HUES64 (cell line): ENCODE data around the gene IFI6.
"Not testable (repeated sequence)": the region's sequence is repeated elsewhere in the genome, so short reads cannot be mapped to it uniquely, and the experiment has no call there.

Experiments used
- H3K27ac ChIP-seq: 2 replicates; pipeline ENCODE4 v1.7.0; 2013; ENCODE audit warnings: low read depth, low read length, inconsistent platforms
- H3K27me3 ChIP-seq: 2 replicates; pipeline ENCODE4 v1.6.1; 2013; ENCODE audit warnings: mild to moderate bottlenecking, low read length; ENCODE audit not compliant: insufficient read depth
- H3K36me3 ChIP-seq: 2 replicates; pipeline ENCODE4 v1.6.1; 2013; ENCODE audit warnings: mild to moderate bottlenecking, low read length; ENCODE audit not compliant: insufficient read depth
- H3K4me1 ChIP-seq: 2 replicates; pipeline ENCODE4 v1.6.1; 2013; ENCODE audit warnings: mild to moderate bottlenecking, low read length, moderate library complexity; ENCODE audit not compliant: insufficient read depth
- H3K4me3 ChIP-seq: 2 replicates; pipeline ENCODE4 v1.5.1; 2013; ENCODE audit warnings: mild to moderate bottlenecking, low read length, moderate library complexity
- H3K9ac ChIP-seq: 2 replicates; pipeline ENCODE4 v1.6.1; 2013; ENCODE audit warnings: mild to moderate bottlenecking, low read depth, low read length
- H3K9me3 ChIP-seq: 2 replicates; pipeline ENCODE4 v1.6.1; 2013; ENCODE audit warnings: low read depth, low read length; ENCODE audit not compliant: insufficient read depth
- WGBS: fragments of 150-250, 120-280 bp; methylation state at CpG from one replicate; pipeline ENCODE4 v1.1.7; 2013; ENCODE audit warnings: missing lambda C conversion rate; 5-methylcytosine and 5-hydroxymethylcytosine counted together

IFI6 gene

DNA sequence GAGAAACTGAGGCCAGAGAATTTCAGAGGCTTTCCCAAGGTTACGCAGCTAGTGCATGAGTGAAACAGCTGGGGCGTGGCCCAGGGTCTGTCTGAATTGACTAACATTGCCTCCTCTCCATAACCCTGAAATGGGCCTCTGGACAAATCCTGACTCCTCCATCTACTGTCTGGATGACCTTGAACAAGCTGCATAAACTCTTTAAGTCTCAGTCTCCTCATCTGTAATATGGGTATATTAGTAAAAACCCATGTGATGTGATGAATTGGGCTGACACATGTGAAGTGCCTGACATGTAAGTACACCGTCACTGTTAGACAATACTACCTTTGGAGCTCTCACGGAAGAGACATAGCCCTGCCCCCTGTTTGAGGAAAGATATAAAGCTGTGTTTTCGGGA lies 24.7 kb downstream of the IFI6 start:
- 96% methylated on average over 5 of the region's 5 CpGs for WGBS
- Histone ChIP-seq H3K27me3 (no peaks in the 10 kb centered on the region), H3K36me3 (no peaks in the 10 kb centered on the region), H3K9me3 (no peaks in the 10 kb centered on the region), H3K9ac (no peak overlapping the region), H3K27ac (no peak overlapping the region), H3K4me1 (peaks cover 14% of the 10 kb centered on the region), H3K4me3 (no peak overlapping the region)

DNA sequence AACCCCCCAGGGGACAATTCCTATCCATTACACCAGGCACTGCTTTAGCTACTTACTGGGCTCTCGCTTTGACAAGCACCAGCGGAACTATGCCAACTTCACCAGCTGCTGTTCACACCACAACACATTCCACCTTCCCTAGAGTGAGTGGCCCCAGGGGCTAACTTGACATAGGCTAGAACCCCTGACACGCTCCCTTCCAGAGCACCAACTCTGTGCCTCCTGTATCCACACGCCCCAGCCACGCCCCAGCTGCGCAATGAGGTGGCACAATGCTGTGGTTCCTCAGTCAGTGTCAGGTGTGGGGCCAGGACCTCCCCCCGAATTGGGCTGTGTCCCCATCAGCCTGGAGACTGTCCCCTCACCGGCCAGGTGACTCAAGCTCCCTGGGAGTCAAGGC lies 25.3 kb downstream of the IFI6 start:
- Histone ChIP-seq H3K27me3 (no peaks in the 10 kb centered on the region), H3K27ac (no peak overlapping the region), H3K4me3 (no peak overlapping the region), H3K9me3 (no peaks in the 10 kb centered on the region), H3K36me3 (no peaks in the 10 kb centered on the region), H3K4me1 (peaks cover 14% of the 10 kb centered on the region), H3K9ac (no peak overlapping the region)
- WGBS, result 94% methylated on average over 8 of the region's 8 CpGs

DNA sequence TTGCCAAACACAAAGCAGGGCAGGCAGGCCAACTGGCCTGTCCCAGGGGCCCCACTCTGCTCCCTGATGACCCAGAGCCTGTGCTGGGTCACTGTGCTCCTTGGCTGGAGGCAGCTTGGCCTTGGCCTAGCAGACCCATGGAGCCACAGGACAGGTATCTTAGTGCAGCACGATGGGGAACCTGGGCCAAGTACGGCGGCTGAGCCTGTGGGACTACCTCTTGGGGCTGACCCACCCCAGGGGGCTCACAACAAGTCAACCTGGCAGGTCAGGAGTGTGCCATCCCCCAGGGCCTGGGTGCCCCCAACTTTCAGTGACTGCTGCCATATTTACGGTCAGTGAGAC lies 26.9 kb downstream of the IFI6 start:
- H3K27me3 ChIP-seq, result no peaks in the 10 kb centered on the region
- H3K4me1 ChIP-seq, result peaks cover under 1% of the 10 kb centered on the region; the same call in 1 of the 2 replicates
- WGBS, result 90% methylated on average over 4 of the region's 4 CpGs
- H3K36me3 ChIP-seq, result no peaks in the 10 kb centered on the region
- no peak overlapping the region for H3K27ac ChIP-seq
- H3K9ac ChIP-seq, result no peak overlapping the region
- H3K4me3 ChIP-seq, result no peak overlapping the region
- no peaks in the 10 kb centered on the region for H3K9me3 ChIP-seq

DNA sequence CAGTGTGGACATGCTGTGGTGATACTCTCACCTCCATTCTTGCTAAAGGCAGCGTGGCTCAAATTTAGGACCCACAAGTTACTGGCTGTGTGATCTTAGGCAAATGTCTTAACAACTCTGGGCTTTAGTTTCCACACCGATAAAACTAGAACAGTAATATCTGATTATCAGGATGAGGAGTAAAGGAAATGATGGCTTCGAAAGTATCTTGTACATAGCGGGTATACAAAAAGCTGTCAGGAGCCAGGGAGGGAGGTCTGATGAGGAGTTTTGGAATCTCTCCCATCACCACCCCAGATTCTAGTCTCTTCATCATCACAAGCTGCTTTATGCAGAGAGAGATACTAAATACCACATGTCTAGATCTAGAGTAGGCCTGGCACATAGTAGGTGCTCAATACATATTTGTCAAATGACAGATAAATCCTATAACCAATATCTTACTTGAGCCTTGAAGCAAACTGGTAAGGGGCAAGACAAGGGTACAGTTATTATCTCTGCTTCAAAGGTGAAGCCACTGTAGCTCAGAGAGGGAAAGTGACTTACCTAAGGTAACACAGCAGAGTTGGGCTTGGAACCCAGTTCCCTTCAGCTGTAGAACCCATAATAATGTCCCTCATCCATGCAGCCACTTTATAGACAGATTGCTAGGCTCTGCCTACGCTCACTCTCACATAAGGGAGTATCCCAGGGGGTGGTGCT lies 27.5 kb downstream of the IFI6 start:
- H3K36me3 ChIP-seq, result no peaks in the 10 kb centered on the region
- 89% methylated on average over 5 of the region's 5 CpGs for WGBS
- no peaks in the 10 kb centered on the region for H3K4me1 ChIP-seq
- no peaks in the 10 kb centered on the region for H3K27me3 ChIP-seq
- no peak overlapping the region for H3K27ac ChIP-seq
- H3K4me3 ChIP-seq, result no peak overlapping the region
- no peak overlapping the region for H3K9ac ChIP-seq
- no peaks in the 10 kb centered on the region for H3K9me3 ChIP-seq

DNA sequence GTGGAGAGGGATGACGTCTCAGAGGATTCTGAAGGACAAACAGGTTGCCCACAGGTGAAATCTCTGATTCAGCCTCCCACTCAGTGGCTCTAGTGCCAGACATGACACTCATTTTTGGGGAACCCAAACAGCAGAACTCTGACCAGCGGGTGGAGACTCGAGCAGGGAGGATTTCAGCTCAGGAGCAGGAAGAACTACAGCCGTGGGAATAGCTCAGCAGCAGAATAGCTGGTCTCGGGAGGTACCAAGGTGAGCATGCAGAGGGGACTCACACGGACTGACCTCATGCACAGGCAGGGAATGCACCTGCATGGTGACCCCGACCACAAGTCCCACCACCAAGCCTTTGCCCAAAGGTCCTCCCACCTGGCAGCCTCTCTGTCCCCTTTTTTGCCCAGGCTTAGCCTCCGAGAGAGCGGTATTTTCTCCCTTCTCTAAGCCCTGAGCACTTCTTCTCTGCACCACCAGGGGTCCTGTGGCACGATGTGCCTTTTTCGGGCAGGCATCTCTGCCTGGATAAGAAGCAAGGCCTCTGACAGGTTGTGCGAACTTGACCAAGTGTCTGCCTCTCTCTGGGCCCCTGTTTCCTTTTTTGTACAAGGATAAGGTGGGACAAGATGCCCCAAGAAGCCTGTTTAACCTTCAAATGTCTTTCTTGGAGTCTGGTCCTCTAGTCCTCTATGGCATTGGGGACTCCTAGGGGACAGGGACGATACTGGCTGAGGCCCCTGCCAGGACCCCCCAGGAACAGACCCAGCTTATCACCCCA lies 28.2 kb downstream of the IFI6 start:
- Histone ChIP-seq H3K9ac (no peak overlapping the region), H3K4me3 (no peak overlapping the region), H3K27me3 (no peaks in the 10 kb centered on the region), H3K9me3 (no peaks in the 10 kb centered on the region), H3K36me3 (no peaks in the 10 kb centered on the region), H3K27ac (no peak overlapping the region), H3K4me1 (no peaks in the 10 kb centered on the region)
- WGBS, result 38% methylated on average over 13 of the region's 13 CpGs

DNA sequence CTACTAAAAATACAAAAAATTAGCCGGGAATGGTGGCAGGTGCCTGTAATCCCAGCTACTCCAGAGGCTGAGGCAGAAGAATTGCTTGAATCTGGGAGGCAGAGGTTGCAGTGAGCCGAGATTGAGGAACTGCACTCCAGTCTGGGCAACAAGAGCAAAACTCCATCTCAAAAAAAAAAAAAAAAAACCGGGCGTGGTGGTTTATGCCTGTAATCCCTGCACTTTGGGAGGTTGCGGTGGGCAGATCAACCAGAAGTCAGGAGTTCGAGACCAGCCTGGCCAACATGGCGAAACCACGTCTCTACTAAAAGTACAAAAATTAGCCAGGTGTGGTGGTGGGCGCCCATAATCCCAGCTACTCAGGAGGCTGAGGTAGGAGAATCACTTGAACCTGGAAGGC lies 31.5 kb downstream of the IFI6 start:
- not testable (repeated sequence) for H3K27me3 ChIP-seq, H3K27ac ChIP-seq, H3K4me3 ChIP-seq, H3K9me3 ChIP-seq, H3K9ac ChIP-seq, H3K4me1 ChIP-seq, H3K36me3 ChIP-seq
- 92% methylated on average over 9 of the region's 9 CpGs for WGBS

DNA sequence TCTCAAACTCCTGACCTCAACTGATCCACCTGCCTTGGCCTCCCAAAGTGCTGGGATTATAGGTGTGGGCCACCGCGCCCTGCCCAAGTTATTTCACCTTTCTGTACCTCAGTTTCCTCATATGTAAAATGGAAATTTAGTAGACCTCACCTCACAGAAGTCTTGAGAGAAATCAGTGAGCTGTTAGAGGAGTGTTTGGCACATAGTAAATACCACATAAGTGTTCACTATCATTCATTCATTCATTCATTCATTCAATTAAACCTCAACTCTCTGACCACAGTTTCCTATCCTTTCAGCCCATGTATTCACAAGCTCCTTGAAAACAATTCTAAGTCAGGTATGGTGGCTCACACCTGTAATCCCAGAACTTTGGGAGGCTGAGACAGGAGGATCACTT lies 33.2 kb downstream of the IFI6 start:
- Histone ChIP-seq H3K9ac (no peak overlapping the region), H3K27me3 (peaks cover 21% of the 10 kb centered on the region), H3K4me3 (no peak overlapping the region), H3K9me3 (no peaks in the 10 kb centered on the region), H3K4me1 (peaks cover 5% of the 10 kb centered on the region; the same call in 1 of the 2 replicates), H3K27ac (no peak overlapping the region), H3K36me3 (no peaks in the 10 kb centered on the region)
- WGBS, result no CpG with 5 or more reads among the region's 2 CpGs

DNA sequence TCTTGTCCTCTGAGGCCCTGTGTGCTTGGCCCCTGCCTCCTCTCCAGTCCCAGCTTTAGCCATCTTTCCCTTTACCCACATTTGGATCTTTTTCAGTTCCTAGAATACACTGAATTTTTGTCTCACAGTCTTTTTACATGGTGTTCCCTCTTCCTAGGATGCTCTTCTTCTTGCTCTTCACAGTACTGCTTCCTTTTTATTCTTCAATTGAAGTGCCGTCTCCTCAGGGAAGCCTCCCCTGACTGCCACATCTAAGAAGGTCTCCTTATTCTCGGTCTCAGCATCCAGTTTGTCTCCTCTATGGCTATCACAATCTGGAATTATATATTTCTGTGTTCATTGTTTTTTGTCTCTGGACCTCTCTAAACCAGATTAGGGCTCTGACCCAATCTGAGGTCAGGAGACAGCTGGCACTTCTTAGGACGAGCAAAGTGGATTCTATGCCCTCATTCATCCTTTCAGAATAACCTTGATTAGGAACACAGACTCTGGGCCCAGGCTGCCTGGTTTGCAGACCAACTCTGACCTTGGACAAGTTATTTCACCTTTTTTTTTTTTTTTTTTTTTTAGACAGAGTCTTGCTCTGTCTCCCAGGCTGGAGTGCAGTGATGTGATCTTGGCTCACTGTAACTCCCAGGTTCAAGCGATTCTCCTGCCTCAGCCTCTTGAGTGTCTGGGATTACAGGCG lies 33.8 kb downstream of the IFI6 start:
- no peaks in the 10 kb centered on the region for H3K9me3 ChIP-seq
- H3K27me3 ChIP-seq, result peaks cover 27% of the 10 kb centered on the region
- peaks cover 5% of the 10 kb centered on the region; the same call in 1 of the 2 replicates for H3K4me1 ChIP-seq
- H3K9ac ChIP-seq, result no peak overlapping the region
- H3K27ac ChIP-seq, result no peak overlapping the region
- no peaks in the 10 kb centered on the region for H3K36me3 ChIP-seq
- H3K4me3 ChIP-seq, result no peak overlapping the region
- 87% methylated on average over 5 of the region's 5 CpGs for WGBS

DNA sequence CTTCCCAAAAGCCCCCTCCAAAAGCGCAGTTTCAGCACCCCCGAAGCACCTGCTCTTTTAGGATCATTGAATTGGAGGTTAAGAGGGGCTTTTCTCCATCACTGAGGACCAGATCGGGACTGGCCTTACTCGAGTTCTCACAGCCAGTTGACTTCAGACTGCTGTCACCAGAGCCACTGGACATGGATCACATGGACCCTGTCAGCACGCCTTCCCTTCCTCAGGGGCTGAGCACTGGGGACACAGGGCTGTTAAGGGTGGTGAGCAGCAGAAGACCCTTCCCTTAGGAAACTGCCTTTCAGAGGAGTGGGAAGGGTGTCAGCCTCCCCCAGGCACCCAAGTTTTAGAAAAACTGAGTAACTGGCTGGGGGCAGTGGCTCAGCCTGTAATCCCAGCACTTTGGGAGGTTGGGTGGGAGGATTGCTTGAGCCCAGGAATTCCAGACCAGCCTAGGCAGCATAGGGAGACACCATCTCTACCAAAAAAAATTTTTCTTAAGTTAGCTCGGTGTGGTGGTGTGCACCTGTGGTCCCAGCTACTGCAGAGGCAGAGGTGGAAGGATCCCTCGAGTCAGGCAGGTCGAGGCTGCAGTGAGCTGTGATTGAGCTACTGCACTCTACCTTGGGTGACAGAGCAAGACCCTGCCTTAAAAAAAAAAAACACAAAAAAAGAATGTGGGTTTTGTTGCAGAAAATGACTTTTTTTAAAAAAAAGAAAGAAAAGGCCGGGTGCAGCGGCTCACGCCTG lies 36.4 kb downstream of the IFI6 start:
- H3K36me3 ChIP-seq, result no peaks in the 10 kb centered on the region
- H3K9ac ChIP-seq, result no peak overlapping the region
- WGBS, result 89% methylated on average over 11 of the region's 11 CpGs
- H3K4me3 ChIP-seq, result no peak overlapping the region
- H3K9me3 ChIP-seq, result no peaks in the 10 kb centered on the region
- peaks cover 33% of the 10 kb centered on the region for H3K27me3 ChIP-seq
- peaks cover 11% of the 10 kb centered on the region for H3K4me1 ChIP-seq
- no peak overlapping the region for H3K27ac ChIP-seq

DNA sequence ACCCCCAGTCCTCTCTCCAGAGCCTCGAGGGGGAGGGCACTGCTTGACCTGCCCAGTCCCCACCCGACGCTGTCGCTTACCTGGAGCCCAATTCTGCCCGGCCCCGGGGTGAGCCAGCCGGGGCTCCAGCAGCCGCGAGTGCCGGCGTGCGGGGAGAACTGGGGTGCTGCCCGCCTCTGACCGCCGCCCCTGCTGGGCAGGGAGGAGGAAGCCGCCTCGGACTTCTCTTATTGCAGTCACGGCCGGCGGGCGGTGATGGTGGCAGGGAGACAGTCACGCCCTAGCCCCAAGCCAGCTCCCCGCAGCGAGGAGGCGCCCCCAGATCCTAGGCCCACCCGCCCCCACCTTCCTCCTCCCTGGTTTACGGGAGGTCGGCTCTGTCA lies 37.0 kb downstream of the IFI6 start, which contains the start of gene FGR:
TSS of gene FGR (minus strand) at position 201 of the 383 bp plus-strand sequence. CDS start 11,269 bp downstream, outside the sequence.
- Histone ChIP-seq H3K4me1 (peaks cover 11% of the 10 kb centered on the region), H3K4me3 (peak within 1 kb of the TSS; percentile 58), H3K27ac (no peak within 1 kb of the TSS), H3K36me3 (no peaks in the 10 kb centered on the region), H3K27me3 (peaks cover 33% of the 10 kb centered on the region), H3K9me3 (no peaks in the 10 kb centered on the region), H3K9ac (peak within 1 kb of the TSS; percentile 43)
- 85% methylated on average over 27 of the region's 28 CpGs for WGBS
